Measurements from ENCODE around the gene GGTA1. TPM values are rescaled to one million over a fixed set of nuclear protein-coding genes. Genes with fewer than 3 reads are reported as not detected.

Gene GGTA1
- total and polyA plus RNA-seq, 2 donors from 2014 or later = 6.8 to 11.0 TPM

- FAIRE-seq (no peak), DNase-seq (peak in 3 of 5 donors; percentile 21 to 44 (median 24))
- Histone ChIP-seq H3K4me1 (ENCODE audit: control insufficient read depth in 2 of 3, insufficient read depth in 2 of 3, low read depth in 1 of 3, low read length in 3 of 3) (peaks cover 0 to 14% (median 4%) of the 10 kb centered on the region in 3 donors), H3K9ac (ENCODE audit: low read length in 3 of 3) (peak overlapping the region in 1 of 3 donors; percentile 4), H3K9me3 (ENCODE audit: control insufficient read depth in 2 of 3, insufficient read depth in 1 of 3, low read length in 3 of 3) (no peaks in the 10 kb centered on the region), H3K27ac (ENCODE audit: low read depth in 2 of 2, low read length in 2 of 2) (no peak overlapping the region), H3K4me3 (ENCODE audit: low read length in 3 of 3) (no peak overlapping the region), H3K36me3 (ENCODE audit: control insufficient read depth in 2 of 3, insufficient read depth in 3 of 3, low read length in 3 of 3) (no peaks in the 10 kb centered on the region), H3K27me3 (ENCODE audit: control insufficient read depth, insufficient read depth, low read length) (no peaks in the 10 kb centered on the region)
- intact Hi-C loops (cut with DNase I) = no loop called here
- TF ChIP-seq, protein P1, sequence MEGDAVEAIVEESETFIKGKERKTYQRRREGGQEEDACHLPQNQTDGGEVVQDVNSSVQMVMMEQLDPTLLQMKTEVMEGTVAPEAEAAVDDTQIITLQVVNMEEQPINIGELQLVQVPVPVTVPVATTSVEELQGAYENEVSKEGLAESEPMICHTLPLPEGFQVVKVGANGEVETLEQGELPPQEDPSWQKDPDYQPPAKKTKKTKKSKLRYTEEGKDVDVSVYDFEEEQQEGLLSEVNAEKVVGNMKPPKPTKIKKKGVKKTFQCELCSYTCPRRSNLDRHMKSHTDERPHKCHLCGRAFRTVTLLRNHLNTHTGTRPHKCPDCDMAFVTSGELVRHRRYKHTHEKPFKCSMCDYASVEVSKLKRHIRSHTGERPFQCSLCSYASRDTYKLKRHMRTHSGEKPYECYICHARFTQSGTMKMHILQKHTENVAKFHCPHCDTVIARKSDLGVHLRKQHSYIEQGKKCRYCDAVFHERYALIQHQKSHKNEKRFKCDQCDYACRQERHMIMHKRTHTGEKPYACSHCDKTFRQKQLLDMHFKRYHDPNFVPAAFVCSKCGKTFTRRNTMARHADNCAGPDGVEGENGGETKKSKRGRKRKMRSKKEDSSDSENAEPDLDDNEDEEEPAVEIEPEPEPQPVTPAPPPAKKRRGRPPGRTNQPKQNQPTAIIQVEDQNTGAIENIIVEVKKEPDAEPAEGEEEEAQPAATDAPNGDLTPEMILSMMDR (IDR thresholded peaks at IDR 0.05; ENCODE audit: borderline replicate concordance, extremely low read depth, insufficient read depth) = no peak
Observed at GRCh38 chr9:121478816-121479676, 20.6 kb downstream of the GGTA1 start.

GRCh38 chr9:121476156-121476555 is 23.5 kb downstream of the GGTA1 start:
- Histone ChIP-seq H3K27me3 (ENCODE audit: control insufficient read depth, insufficient read depth, low read length) (no peaks in the 10 kb centered on the region), H3K4me3 (ENCODE audit: low read length in 3 of 3) (no peak overlapping the region), H3K27ac (ENCODE audit: low read depth in 2 of 2, low read length in 2 of 2) (no peak overlapping the region), H3K9me3 (ENCODE audit: control insufficient read depth in 2 of 3, insufficient read depth in 1 of 3, low read length in 3 of 3) (no peaks in the 10 kb centered on the region), H3K36me3 (ENCODE audit: control insufficient read depth in 2 of 3, insufficient read depth in 3 of 3, low read length in 3 of 3) (no peaks in the 10 kb centered on the region), H3K4me1 (ENCODE audit: control insufficient read depth in 2 of 3, insufficient read depth in 2 of 3, low read depth in 1 of 3, low read length in 3 of 3) (peaks cover 0 to 5% (median 0%) of the 10 kb centered on the region in 3 donors), H3K9ac (ENCODE audit: low read length in 3 of 3) (no peak overlapping the region)
- DNase-seq = no peak
- intact Hi-C loops (cut with DNase I) = no loop called here
- FAIRE-seq = no peak
- TF ChIP-seq, protein P1 (IDR thresholded peaks at IDR 0.05; ENCODE audit: borderline replicate concordance, extremely low read depth, insufficient read depth) = no peak

GRCh38 chr9:121474231-121474947 is 25.3 kb downstream of the GGTA1 start:
- Histone ChIP-seq H3K27ac (ENCODE audit: low read depth in 2 of 2, low read length in 2 of 2) (no peak overlapping the region), H3K27me3 (ENCODE audit: control insufficient read depth, insufficient read depth, low read length) (no peaks in the 10 kb centered on the region), H3K9me3 (ENCODE audit: control insufficient read depth in 2 of 3, insufficient read depth in 1 of 3, low read length in 3 of 3) (no peaks in the 10 kb centered on the region), H3K36me3 (ENCODE audit: control insufficient read depth in 2 of 3, insufficient read depth in 3 of 3, low read length in 3 of 3) (no peaks in the 10 kb centered on the region), H3K4me3 (ENCODE audit: low read length in 3 of 3) (no peak overlapping the region), H3K4me1 (ENCODE audit: control insufficient read depth in 2 of 3, insufficient read depth in 2 of 3, low read depth in 1 of 3, low read length in 3 of 3) (peaks cover 0 to 4% (median 0%) of the 10 kb centered on the region in 3 donors), H3K9ac (ENCODE audit: low read length in 3 of 3) (no peak overlapping the region)
- TF ChIP-seq, protein P1 (IDR thresholded peaks at IDR 0.05; ENCODE audit: borderline replicate concordance, extremely low read depth, insufficient read depth) = no peak
- peak in 2 of 5 donors; percentile 52 to 62 for DNase-seq
- no peak for FAIRE-seq
- intact Hi-C loops (cut with DNase I) = no loop called here

All from kidney (tissue), 14 donors.